ENCODE data around the gene EFCAB7.

DNA sequence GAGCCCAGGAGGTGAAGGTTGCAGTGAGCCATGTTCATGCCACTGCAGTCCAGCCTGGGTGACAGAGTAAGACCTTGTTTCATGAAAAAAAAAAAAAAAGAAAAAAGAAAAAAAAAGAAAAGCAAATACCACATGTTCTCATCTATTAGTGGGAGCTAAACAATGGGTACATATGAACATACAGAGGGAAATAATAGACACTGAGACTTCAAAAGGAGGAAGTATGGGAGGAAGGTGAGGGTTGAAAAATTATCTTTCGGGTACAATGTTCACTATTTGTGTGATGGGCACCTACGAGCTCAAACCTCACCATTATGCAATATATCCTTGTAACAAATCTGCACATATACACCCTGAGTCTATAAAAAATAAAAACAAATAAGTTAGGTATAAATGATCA is 6.7 kb upstream of the EFCAB7 start:
- TF ChIP-seq POLR2A (IDR thresholded peaks at IDR 0.05) (no peak), POLR2AphosphoS5 (IDR thresholded peaks at IDR 0.05) (no peak)
- TF ChIP-seq, protein P1, sequence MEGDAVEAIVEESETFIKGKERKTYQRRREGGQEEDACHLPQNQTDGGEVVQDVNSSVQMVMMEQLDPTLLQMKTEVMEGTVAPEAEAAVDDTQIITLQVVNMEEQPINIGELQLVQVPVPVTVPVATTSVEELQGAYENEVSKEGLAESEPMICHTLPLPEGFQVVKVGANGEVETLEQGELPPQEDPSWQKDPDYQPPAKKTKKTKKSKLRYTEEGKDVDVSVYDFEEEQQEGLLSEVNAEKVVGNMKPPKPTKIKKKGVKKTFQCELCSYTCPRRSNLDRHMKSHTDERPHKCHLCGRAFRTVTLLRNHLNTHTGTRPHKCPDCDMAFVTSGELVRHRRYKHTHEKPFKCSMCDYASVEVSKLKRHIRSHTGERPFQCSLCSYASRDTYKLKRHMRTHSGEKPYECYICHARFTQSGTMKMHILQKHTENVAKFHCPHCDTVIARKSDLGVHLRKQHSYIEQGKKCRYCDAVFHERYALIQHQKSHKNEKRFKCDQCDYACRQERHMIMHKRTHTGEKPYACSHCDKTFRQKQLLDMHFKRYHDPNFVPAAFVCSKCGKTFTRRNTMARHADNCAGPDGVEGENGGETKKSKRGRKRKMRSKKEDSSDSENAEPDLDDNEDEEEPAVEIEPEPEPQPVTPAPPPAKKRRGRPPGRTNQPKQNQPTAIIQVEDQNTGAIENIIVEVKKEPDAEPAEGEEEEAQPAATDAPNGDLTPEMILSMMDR (IDR thresholded peaks at IDR 0.05 in 8 of 11, conservative IDR thresholded peaks at IDR 0.05 in 3 of 11), result no peak
